Mesenchymal stem cell (in vitro differentiated cells and primary cell): Measurements from ENCODE around the gene ARID5B.
A peak's percentile ranks its signal among the peaks of the same experiment; 100 is the strongest.

ENCODE experiments used
- DNase-seq: peaks from one replicate; pipeline ENCODE4 v3.0.0-alpha.2; 2013
- H2AFZ ChIP-seq: one replicate; pipeline ENCODE4 v1.6.1; 2013; ENCODE audit warnings: low read depth, mild to moderate bottlenecking, control low read depth, inconsistent platforms, low read length, moderate library complexity
- H2AK5ac ChIP-seq: 2 replicates; pipeline ENCODE4 v1.6.1; 2013; ENCODE audit warnings: low read length, moderate library complexity, mild to moderate bottlenecking, inconsistent platforms; ENCODE audit not compliant: severe bottlenecking
- H2BK120ac ChIP-seq: one replicate; pipeline ENCODE4 v1.6.1; 2013; ENCODE audit warnings: low read depth, mild to moderate bottlenecking, inconsistent platforms, low read length, moderate library complexity
- H2BK12ac ChIP-seq, 2 experiments: one replicate each; pipeline ENCODE4 v1.6.1; 2013; ENCODE audit warnings: inconsistent platforms in 2 of 2, low read length in 2 of 2, mild to moderate bottlenecking in 2 of 2, moderate library complexity in 2 of 2, control low read depth in 1 of 2
- H2BK15ac ChIP-seq: one replicate; pipeline ENCODE4 v1.6.1; 2013; ENCODE audit warnings: mild to moderate bottlenecking, low read depth, inconsistent platforms; ENCODE audit not compliant: poor library complexity, severe bottlenecking
- H2BK5ac ChIP-seq: 2 replicates; pipeline ENCODE4 v1.6.1; 2013; ENCODE audit warnings: low read depth, mild to moderate bottlenecking, low read length, control low read depth, inconsistent platforms; ENCODE audit not compliant: poor library complexity, severe bottlenecking
- H3K14ac ChIP-seq, 2 experiments: one replicate each; pipeline ENCODE4 v1.6.1; 2013; ENCODE audit warnings: inconsistent platforms in 2 of 2, low read length in 2 of 2, control low read depth in 1 of 2, mild to moderate bottlenecking in 1 of 2, moderate library complexity in 1 of 2
- H3K18ac ChIP-seq, 2 experiments: one replicate each; pipeline ENCODE4 v1.6.1; 2013; ENCODE audit warnings: inconsistent platforms in 2 of 2, low read length in 2 of 2, control low read depth in 1 of 2, low read depth in 1 of 2, mild to moderate bottlenecking in 1 of 2
- H3K23ac ChIP-seq, 2 experiments: one replicate each; pipeline ENCODE4 v1.6.1; 2013; ENCODE audit warnings: inconsistent platforms in 2 of 2, low read length in 2 of 2, mild to moderate bottlenecking in 2 of 2, moderate library complexity in 2 of 2, control low read depth in 1 of 2
- H3K27ac ChIP-seq: 2 replicates; pipeline ENCODE4 v1.5.1; 2013; ENCODE audit warnings: mild to moderate bottlenecking, moderate library complexity, low read length, control low read depth, inconsistent platforms; ENCODE audit not compliant: poor library complexity, severe bottlenecking
- H3K27me3 ChIP-seq, 2 experiments: 2 replicates each; pipeline versions ENCODE4 v1.6.1 to v1.7.0; 2013; ENCODE audit warnings: low read length in 2 of 2, mild to moderate bottlenecking in 2 of 2, moderate library complexity in 2 of 2, control low read depth in 1 of 2, inconsistent platforms in 1 of 2; ENCODE audit not compliant: control insufficient read depth in 1 of 2, insufficient read depth in 1 of 2
- H3K36me3 ChIP-seq, 2 experiments: 2 replicates each; pipeline versions ENCODE4 v1.6.1 to v1.7.0; 2013; ENCODE audit warnings: low read length in 2 of 2, control low read depth in 1 of 2, inconsistent platforms in 1 of 2, low read depth in 1 of 2, mild to moderate bottlenecking in 1 of 2; ENCODE audit not compliant: insufficient read depth in 2 of 2, control insufficient read depth in 1 of 2
- H3K4ac ChIP-seq, 2 experiments: one replicate each; pipeline ENCODE4 v1.6.1; 2013; ENCODE audit warnings: inconsistent platforms in 2 of 2, low read length in 2 of 2, mild to moderate bottlenecking in 2 of 2, moderate library complexity in 2 of 2, control low read depth in 1 of 2, low read depth in 1 of 2
- H3K4me1 ChIP-seq: 2 replicates; pipeline ENCODE4 v1.6.1; 2013; ENCODE audit warnings: low read depth, low read length, control low read depth; ENCODE audit not compliant: control insufficient read depth, insufficient read depth
- H3K4me2 ChIP-seq: 2 replicates; pipeline ENCODE4 v1.6.1; 2013; ENCODE audit warnings: low read length, mild to moderate bottlenecking, inconsistent platforms; ENCODE audit not compliant: poor library complexity, severe bottlenecking
- H3K4me3 ChIP-seq, 2 experiments: 2 replicates each; pipeline versions ENCODE4 v1.5.1 to v1.7.0; 2013; ENCODE audit warnings: low read length in 2 of 2, mild to moderate bottlenecking in 2 of 2, control low read depth in 1 of 2, low read depth in 1 of 2; ENCODE audit not compliant: insufficient read depth in 1 of 2
- H3K79me1 ChIP-seq: replicated peaks from 2 replicates; pipeline ENCODE4 v1.6.1; 2013; ENCODE audit warnings: mild to moderate bottlenecking, control low read depth, low read length, inconsistent platforms; ENCODE audit not compliant: poor library complexity, severe bottlenecking
- H3K9ac ChIP-seq: 2 replicates; pipeline ENCODE4 v1.7.0; 2013; ENCODE audit warnings: mild to moderate bottlenecking, low read length, moderate library complexity
- H3K9me3 ChIP-seq: 2 replicates; pipeline ENCODE4 v1.7.0; 2013; ENCODE audit warnings: mild to moderate bottlenecking, low read length; ENCODE audit not compliant: control insufficient read depth
- H4K8ac ChIP-seq: one replicate; pipeline ENCODE4 v1.6.1; 2013; ENCODE audit warnings: inconsistent platforms, mild to moderate bottlenecking, low read length, moderate library complexity
- H4K91ac ChIP-seq: one replicate; pipeline ENCODE4 v1.6.1; 2013; ENCODE audit warnings: mild to moderate bottlenecking, low read length, inconsistent platforms
- WGBS: methylation state at CpG from one replicate; pipeline ENCODE4 v1.1.7; 2013; ENCODE audit warnings: mixed read lengths; 5-methylcytosine and 5-hydroxymethylcytosine counted together

The ARID5B gene

DNA sequence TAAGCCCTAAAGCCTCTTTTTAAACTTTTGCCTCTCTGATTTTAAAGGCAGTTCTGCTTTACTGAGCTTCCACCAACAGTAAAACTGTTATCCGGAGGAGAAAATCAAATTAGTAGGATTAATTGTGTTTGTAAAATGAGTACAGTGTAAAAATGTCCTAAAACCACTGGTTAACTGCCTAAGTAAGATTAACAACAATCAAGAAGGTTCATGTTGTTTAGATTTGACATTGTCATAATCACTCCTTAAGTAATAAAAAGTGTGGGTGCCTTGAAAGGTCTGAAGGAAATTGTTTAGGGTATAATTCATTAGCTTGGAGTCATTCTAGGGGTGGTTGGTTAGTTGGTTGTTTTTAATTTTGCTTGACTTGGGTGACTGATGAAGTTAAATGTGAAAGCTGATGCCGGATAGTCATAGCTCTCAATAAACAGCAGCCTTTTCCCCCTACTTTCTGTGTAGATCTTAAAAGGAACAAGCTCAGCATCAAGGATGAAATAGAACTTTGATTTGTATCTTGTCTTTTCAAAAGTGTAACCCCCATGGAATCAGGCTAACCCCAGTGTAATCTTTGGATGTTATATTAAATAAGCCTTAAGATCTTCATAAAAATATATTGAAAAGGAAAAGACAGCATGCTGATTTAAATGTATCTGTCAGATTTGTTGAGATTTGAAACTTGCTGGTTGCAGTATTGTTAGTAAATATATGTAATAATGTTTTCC is 148.3 kb downstream of the ARID5B start:
- peak; percentile 38 for DNase-seq
- Histone ChIP-seq H2BK120ac (no peak overlapping the region), H3K27me3 (no peaks in the 10 kb centered on the region)

DNA sequence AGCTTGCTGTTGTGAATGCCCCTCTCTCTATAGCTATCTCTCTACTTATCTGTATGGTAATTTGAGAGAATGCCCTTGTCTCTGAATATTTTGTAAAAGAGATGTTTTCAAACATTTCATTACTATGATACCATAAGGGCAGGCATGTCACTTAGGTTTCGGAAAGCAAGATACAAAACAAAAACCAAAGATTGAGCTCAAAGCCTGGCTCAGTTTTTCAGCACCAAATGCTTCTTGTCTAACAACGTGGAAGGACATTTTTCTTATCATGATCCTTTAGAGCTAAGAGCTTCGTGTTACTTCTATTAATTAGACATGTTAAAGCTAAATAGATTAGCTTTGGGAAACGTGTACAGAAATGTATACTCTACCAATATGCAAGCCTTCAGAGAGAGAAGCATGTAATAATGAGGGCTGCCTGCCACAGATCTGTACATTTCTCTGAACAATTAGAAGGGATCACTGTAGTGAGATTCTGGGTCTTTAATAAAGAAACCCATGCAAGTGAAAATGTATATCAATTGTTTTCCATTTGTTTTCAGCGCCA is 148.9 kb downstream of the ARID5B start:
- peak overlapping the region; percentile 18 to 77 for H3K18ac ChIP-seq
- H2AFZ ChIP-seq: no peak overlapping the region
- H3K9me3 ChIP-seq: no peaks in the 10 kb centered on the region
- H2BK12ac ChIP-seq: no peak overlapping the region
- peaks cover 7 to 48% of the 10 kb centered on the region in 2 experiments for H3K36me3 ChIP-seq
- peak overlapping the region; percentile 62 for H3K4me2 ChIP-seq
- DNase-seq: peak; percentile 42
- H2AK5ac ChIP-seq: no peak overlapping the region
- peaks cover 10% of the 10 kb centered on the region for H3K4me1 ChIP-seq
- H2BK15ac ChIP-seq: no peak overlapping the region
- H2BK5ac ChIP-seq: peak overlapping the region; percentile 47
- H3K14ac ChIP-seq: no peak overlapping the region
- H3K27me3 ChIP-seq: no peaks in the 10 kb centered on the region
- peak overlapping the region in 1 of 2 experiments; percentile 87 for H3K4me3 ChIP-seq
- peak overlapping the region; percentile 98 for H3K9ac ChIP-seq
- no peak overlapping the region for H4K91ac ChIP-seq
- no peak overlapping the region for H3K23ac ChIP-seq
- no peak overlapping the region for H3K4ac ChIP-seq
- H4K8ac ChIP-seq: no peak overlapping the region
- WGBS: 28% methylated on average over 5 of the region's 5 CpGs
- H3K79me1 ChIP-seq: no peaks in the 10 kb centered on the region
- no peak overlapping the region for H2BK120ac ChIP-seq
- peak overlapping the region; percentile 91 for H3K27ac ChIP-seq

More for the DNA sequence above, 148.3 kb downstream of the ARID5B start:
- Histone ChIP-seq H2BK12ac (no peak overlapping the region), H2BK5ac (no peak overlapping the region), H4K91ac (no peak overlapping the region), H2AFZ (no peak overlapping the region), H3K36me3 (peaks cover 7 to 41% of the 10 kb centered on the region in 2 experiments), H3K4me3 (peak overlapping the region; percentile 62 to 87), H3K4ac (peak overlapping the region; percentile 9 to 74), H3K9me3 (no peaks in the 10 kb centered on the region), H4K8ac (no peak overlapping the region), H3K14ac (no peak overlapping the region), H3K9ac (peak overlapping the region; percentile 98), H3K4me1 (peaks cover 10% of the 10 kb centered on the region), H2AK5ac (no peak overlapping the region), H3K23ac (peak overlapping the region in 1 of 2 experiments; percentile 17), H3K79me1 (no peaks in the 10 kb centered on the region), H3K27ac (peak overlapping the region; percentile 91), H3K18ac (peak overlapping the region; percentile 2 to 60), H3K4me2 (peak overlapping the region; percentile 67), H2BK15ac (no peak overlapping the region)
- 0% methylated on average over 1 of the region's 2 CpGs for WGBS

GRCh38 chr10:62050893-62051433 is 149.5 kb downstream of the ARID5B start:
- WGBS: 42% methylated on average over 6 of the region's 9 CpGs
- H3K4me1 ChIP-seq: peaks cover 10% of the 10 kb centered on the region
- peaks cover 7 to 53% of the 10 kb centered on the region in 2 experiments for H3K36me3 ChIP-seq
- H2BK15ac ChIP-seq: no peak overlapping the region
- peak overlapping the region; percentile 18 to 77 for H3K18ac ChIP-seq
- peak overlapping the region; percentile 62 for H3K4me2 ChIP-seq
- peak overlapping the region; percentile 66 for H2AK5ac ChIP-seq
- peak overlapping the region in 1 of 2 experiments; percentile 14 for H3K23ac ChIP-seq
- H3K4me3 ChIP-seq: peak overlapping the region; percentile 30 to 87
- peak overlapping the region; percentile 91 for H3K27ac ChIP-seq
- no peak overlapping the region for H4K91ac ChIP-seq
- H3K9ac ChIP-seq: peak overlapping the region; percentile 98
- H2BK12ac ChIP-seq: peak overlapping the region in 1 of 2 experiments; percentile 23
- H3K79me1 ChIP-seq: no peaks in the 10 kb centered on the region
- H2BK5ac ChIP-seq: peak overlapping the region; percentile 47
- no peak overlapping the region for H4K8ac ChIP-seq
- no peak overlapping the region for H3K4ac ChIP-seq
- peak; percentile 96 for DNase-seq
- H3K9me3 ChIP-seq: no peaks in the 10 kb centered on the region
- H3K27me3 ChIP-seq: no peaks in the 10 kb centered on the region
- H2BK120ac ChIP-seq: no peak overlapping the region
- H3K14ac ChIP-seq: no peak overlapping the region
- no peak overlapping the region for H2AFZ ChIP-seq

DNA sequence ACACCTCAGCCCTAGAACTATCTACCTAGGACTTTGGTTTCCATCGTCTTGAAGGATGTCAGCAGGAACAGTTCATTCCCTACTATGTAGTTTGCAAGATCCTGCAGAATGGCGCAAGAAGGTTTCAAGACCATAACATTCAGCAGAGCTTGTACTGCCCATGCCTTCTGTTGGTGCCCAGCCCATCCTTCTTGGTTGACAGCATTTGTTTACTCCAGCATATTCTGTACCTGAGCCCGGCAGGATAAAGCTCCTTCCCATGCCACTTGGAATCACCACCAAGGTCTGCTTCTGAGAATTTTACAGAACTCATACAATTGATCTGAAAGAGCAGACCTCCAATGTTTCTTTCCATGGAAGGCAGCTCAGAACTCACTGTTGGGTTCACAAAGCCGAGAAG is 150.8 kb downstream of the ARID5B start:
- no peak overlapping the region for H2BK12ac ChIP-seq
- no peak overlapping the region for H2BK120ac ChIP-seq
- no peak overlapping the region for H3K27ac ChIP-seq
- no peak overlapping the region for H3K14ac ChIP-seq
- no peaks in the 10 kb centered on the region for H3K27me3 ChIP-seq
- no peak overlapping the region for H2BK15ac ChIP-seq
- H3K4me1 ChIP-seq: peaks cover 7% of the 10 kb centered on the region
- H3K23ac ChIP-seq: no peak overlapping the region
- WGBS: 98% methylated on average over 4 of the region's 4 CpGs
- H3K9ac ChIP-seq: peak overlapping the region; percentile 98
- no peak for DNase-seq
- H4K8ac ChIP-seq: no peak overlapping the region
- H3K79me1 ChIP-seq: peaks cover 7% of the 10 kb centered on the region
- no peak overlapping the region for H2AK5ac ChIP-seq
- H3K4ac ChIP-seq: no peak overlapping the region
- H3K4me2 ChIP-seq: no peak overlapping the region
- H3K9me3 ChIP-seq: no peaks in the 10 kb centered on the region
- H2BK5ac ChIP-seq: no peak overlapping the region
- no peak overlapping the region for H4K91ac ChIP-seq
- H2AFZ ChIP-seq: no peak overlapping the region
- peaks cover 7 to 66% of the 10 kb centered on the region in 2 experiments for H3K36me3 ChIP-seq
- H3K18ac ChIP-seq: no peak overlapping the region
- peak overlapping the region in 1 of 2 experiments; percentile 87 for H3K4me3 ChIP-seq
